ENCODE data around the gene ARL4D.

The ARL4D gene, protein sequence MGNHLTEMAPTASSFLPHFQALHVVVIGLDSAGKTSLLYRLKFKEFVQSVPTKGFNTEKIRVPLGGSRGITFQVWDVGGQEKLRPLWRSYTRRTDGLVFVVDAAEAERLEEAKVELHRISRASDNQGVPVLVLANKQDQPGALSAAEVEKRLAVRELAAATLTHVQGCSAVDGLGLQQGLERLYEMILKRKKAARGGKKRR

DNA sequence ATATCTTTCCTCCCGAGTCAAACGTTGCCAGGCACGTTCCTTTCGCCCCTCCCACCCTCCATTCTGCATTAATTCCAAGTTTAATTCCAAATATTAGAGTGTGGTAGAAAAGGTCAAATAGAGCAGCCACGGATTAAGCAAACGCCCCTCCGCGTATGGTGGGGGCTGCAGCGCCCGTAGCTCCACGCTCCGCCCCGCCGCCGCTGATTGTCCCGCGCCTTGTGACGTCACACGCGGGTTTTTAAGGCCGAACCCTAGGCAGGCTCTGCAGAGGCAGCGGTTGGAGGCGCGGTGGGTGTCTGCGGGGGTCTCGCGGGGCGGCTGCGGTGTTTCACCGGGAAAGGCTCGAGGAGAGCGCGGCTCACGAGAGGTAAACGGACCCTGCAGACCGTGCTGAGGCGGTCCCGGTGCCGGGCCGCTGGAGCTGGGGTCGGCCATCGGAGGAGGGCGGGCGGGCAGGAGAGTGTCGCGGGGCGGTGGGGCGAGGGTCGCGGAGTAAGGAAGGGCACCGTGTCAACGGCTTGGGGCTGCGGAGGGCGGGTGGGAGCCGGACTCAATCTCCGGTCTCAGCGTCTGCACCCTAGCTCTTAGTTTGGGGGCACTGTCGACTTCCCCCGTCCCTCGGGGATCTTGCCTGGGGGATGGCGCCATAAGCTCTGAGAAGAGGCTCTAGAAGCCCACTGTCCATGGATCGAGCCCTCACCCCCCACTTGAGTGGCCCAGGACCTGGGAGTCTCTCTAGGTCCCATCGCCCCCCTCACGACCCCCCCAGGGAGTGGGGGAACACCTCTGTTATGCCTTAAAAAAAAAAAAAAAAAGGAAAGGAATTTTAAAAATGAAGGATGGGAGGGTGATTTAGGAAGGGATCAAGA is at the start of gene ARL4D:
Gene ARL4D, plus strand, starts transcription at position 270 of the 872 bp plus-strand sequence. CDS start 740 bp downstream, outside the sequence.
- no peaks in the 10 kb centered on the region for H3K36me3 ChIP-seq (ENCODE audit: control insufficient read depth, insufficient read depth, low read length)
- no peaks in the 10 kb centered on the region for H3K27me3 ChIP-seq (ENCODE audit: control insufficient read depth, insufficient read depth, low read length)
- no peak within 1 kb of the TSS for H3K27ac ChIP-seq (ENCODE audit: low read length)
- no peaks in the 10 kb centered on the region for H3K4me1 ChIP-seq (ENCODE audit: control insufficient read depth, insufficient read depth, low read length)
- WGBS (ENCODE audit: insufficient coverage, insufficient read length), result no CpG with 5 or more reads among the region's 64 CpGs
- H3K9me3 ChIP-seq (ENCODE audit: control insufficient read depth, insufficient read depth, low read length), result no peaks in the 10 kb centered on the region
- DNase-seq (ENCODE audit: low read depth, low spot score), result peak; percentile 52
- peak within 1 kb of the TSS; percentile 57; the same call in 1 of the 2 replicates for H3K4me3 ChIP-seq (ENCODE audit: low read length)

DNA sequence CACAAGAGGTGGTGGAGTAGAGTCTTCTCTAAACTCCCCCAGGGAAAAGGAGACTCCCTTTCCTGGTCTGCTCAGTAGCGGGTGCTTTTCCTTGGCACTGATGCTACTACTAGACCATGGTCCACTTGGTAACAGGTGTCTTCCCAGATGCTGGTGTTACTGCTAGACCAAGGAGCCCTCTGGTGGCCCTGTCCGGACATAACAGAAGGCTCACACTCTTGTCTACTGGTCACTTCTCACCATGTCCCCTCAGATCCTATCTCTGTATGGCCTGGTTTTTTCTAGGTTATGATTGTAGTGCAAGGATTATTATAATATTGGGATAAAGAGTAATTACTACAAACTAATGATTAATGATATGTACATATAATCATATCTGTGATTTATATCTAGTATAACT is 49.7 kb upstream of the ARL4D start:
- Histone ChIP-seq H3K4me1 (ENCODE audit: control insufficient read depth, insufficient read depth, low read length) (no peaks in the 10 kb centered on the region; the same call in 1 of the 2 replicates), H3K36me3 (ENCODE audit: control insufficient read depth, insufficient read depth, low read length) (no peaks in the 10 kb centered on the region), H3K9me3 (ENCODE audit: control insufficient read depth, insufficient read depth, low read length) (peaks cover 3% of the 10 kb centered on the region; the same call in 1 of the 2 replicates), H3K27ac (ENCODE audit: low read length) (no peak overlapping the region), H3K4me3 (ENCODE audit: low read length) (no peak overlapping the region), H3K27me3 (ENCODE audit: control insufficient read depth, insufficient read depth, low read length) (no peaks in the 10 kb centered on the region)
- no peak for DNase-seq (ENCODE audit: low read depth, low spot score)
- no CpG with 5 or more reads among the region's 2 CpGs for WGBS (ENCODE audit: insufficient coverage, insufficient read length)

DNA sequence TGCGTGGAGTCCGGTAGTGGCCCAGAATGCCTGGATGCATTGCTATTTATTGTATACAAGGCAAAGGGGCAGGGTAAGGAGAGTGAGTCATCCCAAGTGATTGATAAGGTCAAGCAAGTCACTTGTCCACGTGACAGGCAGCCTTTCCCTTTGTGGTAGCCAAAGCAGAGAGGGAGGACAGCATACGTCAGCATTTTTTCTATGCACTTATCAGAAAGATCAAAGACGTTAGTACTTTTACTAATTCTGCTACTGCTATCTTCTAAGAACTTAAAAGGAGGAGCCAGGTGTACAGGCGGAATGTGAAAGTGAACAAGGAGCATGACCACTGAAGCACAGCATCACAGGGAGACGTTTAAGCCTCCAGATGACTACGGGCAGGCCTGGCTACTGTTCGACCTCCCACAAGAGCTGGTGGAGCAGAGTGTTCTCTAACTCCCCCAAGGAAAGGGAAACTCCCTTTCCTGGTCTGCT is 47.9 kb upstream of the ARL4D start:
- no peaks in the 10 kb centered on the region for H3K27me3 ChIP-seq (ENCODE audit: control insufficient read depth, insufficient read depth, low read length)
- no peaks in the 10 kb centered on the region for H3K36me3 ChIP-seq (ENCODE audit: control insufficient read depth, insufficient read depth, low read length)
- H3K4me3 ChIP-seq (ENCODE audit: low read length), result no peak overlapping the region
- H3K4me1 ChIP-seq (ENCODE audit: control insufficient read depth, insufficient read depth, low read length), result no peaks in the 10 kb centered on the region
- DNase-seq (ENCODE audit: low read depth, low spot score), result no peak
- H3K27ac ChIP-seq (ENCODE audit: low read length), result no peak overlapping the region
- no CpG with 5 or more reads among the region's 9 CpGs for WGBS (ENCODE audit: insufficient coverage, insufficient read length)
- H3K9me3 ChIP-seq (ENCODE audit: control insufficient read depth, insufficient read depth, low read length), result peaks cover 3% of the 10 kb centered on the region; the same call in 1 of the 2 replicates

DNA sequence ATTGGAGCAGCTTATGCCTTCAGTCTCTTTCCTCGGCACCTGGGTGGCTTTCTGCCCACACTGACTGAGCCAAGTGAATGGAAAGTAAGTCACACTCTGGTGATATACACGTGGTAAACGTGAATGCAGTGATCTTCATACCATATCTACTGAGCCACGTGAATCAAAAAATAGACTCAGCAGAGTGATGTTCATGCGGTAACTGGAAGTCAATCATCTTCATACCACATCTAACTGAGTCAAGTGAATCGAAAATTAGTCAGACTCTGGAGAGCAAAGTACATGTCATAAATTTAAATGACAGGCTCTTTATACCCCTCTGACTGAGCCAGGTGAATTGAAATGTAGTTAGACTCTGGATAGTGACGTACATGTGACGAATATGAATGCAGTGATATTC is 47.1 kb upstream of the ARL4D start:
- no peak for DNase-seq (ENCODE audit: low read depth, low spot score)
- Histone ChIP-seq H3K4me1 (ENCODE audit: control insufficient read depth, insufficient read depth, low read length) (no peaks in the 10 kb centered on the region), H3K9me3 (ENCODE audit: control insufficient read depth, insufficient read depth, low read length) (peaks cover 3% of the 10 kb centered on the region; the same call in 1 of the 2 replicates), H3K27ac (ENCODE audit: low read length) (no peak overlapping the region), H3K4me3 (ENCODE audit: low read length) (no peak overlapping the region), H3K36me3 (ENCODE audit: control insufficient read depth, insufficient read depth, low read length) (no peaks in the 10 kb centered on the region), H3K27me3 (ENCODE audit: control insufficient read depth, insufficient read depth, low read length) (no peaks in the 10 kb centered on the region)
- no CpG with 5 or more reads among the region's 8 CpGs for WGBS (ENCODE audit: insufficient coverage, insufficient read length)

DNA sequence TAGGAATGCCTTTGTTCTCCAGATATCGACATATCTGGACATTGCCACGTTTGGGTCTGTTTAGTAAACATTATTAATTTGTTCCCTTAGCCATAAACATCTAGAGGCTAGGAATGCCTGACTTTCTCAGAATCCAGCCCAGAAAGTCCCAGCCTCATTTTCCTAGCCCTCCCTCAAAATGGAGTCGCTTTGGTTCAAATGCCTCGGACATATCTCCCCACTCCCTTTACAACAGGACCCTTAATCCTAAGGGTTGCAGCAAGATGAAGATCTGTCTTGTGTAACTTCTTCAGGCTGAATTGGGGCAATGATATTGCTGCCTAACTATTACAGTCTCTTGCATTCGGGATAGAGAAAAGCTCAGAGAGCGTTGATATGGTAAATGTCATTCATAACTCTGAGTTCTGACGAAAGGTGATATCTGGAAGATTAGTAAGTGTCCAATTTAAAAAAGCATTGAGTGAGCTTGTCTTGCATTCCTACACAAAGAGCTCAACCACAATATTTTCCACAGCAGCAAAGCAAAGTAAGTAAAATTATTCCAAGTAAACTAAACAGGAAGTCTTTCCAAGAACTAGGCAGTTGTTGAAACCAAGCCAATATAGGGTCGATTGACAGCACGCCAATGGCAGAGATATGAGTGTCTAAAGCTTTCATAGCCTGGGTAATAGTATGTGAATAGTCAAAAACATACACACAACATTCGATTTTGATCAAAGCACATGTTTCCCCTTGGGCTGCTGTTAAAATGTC is 46.0 kb upstream of the ARL4D start:
- WGBS (ENCODE audit: insufficient coverage, insufficient read length), result no CpG with 5 or more reads among the region's 10 CpGs
- H3K4me3 ChIP-seq (ENCODE audit: low read length), result no peak overlapping the region
- no peaks in the 10 kb centered on the region for H3K27me3 ChIP-seq (ENCODE audit: control insufficient read depth, insufficient read depth, low read length)
- H3K9me3 ChIP-seq (ENCODE audit: control insufficient read depth, insufficient read depth, low read length), result peaks cover 3% of the 10 kb centered on the region; the same call in 1 of the 2 replicates
- no peak overlapping the region for H3K27ac ChIP-seq (ENCODE audit: low read length)
- H3K4me1 ChIP-seq (ENCODE audit: control insufficient read depth, insufficient read depth, low read length), result no peaks in the 10 kb centered on the region
- DNase-seq (ENCODE audit: low read depth, low spot score), result no peak
- no peaks in the 10 kb centered on the region for H3K36me3 ChIP-seq (ENCODE audit: control insufficient read depth, insufficient read depth, low read length)

DNA sequence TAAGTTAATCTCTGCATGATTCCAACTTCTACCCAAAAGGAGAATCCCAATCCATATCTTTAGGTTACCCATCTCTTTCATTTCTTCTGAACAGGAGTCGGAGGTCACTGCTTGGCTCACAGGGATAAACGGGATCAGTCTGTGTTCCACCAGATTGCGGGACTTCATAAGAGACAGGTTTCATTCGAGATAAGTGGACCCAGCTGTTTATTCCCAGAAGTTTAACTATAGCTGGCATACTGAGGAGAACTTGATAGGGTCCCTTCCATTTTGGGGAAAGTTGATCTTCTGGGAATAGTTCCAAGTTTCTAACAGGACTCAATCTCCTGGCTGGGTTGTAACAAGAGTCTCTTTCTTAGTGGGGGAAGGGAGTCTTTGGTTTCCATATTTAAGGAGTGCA is 45.4 kb upstream of the ARL4D start:
- H3K36me3 ChIP-seq (ENCODE audit: control insufficient read depth, insufficient read depth, low read length), result no peaks in the 10 kb centered on the region
- no peak overlapping the region for H3K4me3 ChIP-seq (ENCODE audit: low read length)
- H3K27me3 ChIP-seq (ENCODE audit: control insufficient read depth, insufficient read depth, low read length), result peaks cover 2% of the 10 kb centered on the region; the same call in 1 of the 2 replicates
- no peak for DNase-seq (ENCODE audit: low read depth, low spot score)
- H3K27ac ChIP-seq (ENCODE audit: low read length), result no peak overlapping the region
- H3K4me1 ChIP-seq (ENCODE audit: control insufficient read depth, insufficient read depth, low read length), result no peaks in the 10 kb centered on the region
- H3K9me3 ChIP-seq (ENCODE audit: control insufficient read depth, insufficient read depth, low read length), result peaks cover 3% of the 10 kb centered on the region; the same call in 1 of the 2 replicates
- WGBS (ENCODE audit: insufficient coverage, insufficient read length), result no CpG with 5 or more reads among the region's 4 CpGs

DNA sequence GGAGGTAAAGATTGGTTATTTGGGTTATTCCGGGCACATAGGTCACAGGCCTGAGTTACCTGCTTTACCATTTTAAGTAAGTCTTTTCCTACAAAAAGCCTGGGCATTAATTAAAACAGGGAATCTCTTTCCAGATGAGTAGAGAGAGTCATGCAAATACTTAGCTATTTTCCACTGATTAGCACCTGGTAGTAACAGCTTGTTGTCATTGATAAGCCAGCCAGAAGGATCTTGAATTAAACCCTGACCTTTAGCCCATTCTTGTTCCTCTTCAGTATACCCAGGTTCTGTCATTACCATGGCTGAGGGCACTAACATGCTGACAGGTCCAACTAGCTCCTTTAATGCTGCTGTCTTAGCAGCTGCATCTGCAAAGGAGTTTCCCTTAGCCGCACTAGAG is 44.4 kb upstream of the ARL4D start:
- no CpG with 5 or more reads among the region's 2 CpGs for WGBS (ENCODE audit: insufficient coverage, insufficient read length)
- DNase-seq (ENCODE audit: low read depth, low spot score), result no peak
- H3K9me3 ChIP-seq (ENCODE audit: control insufficient read depth, insufficient read depth, low read length), result no peaks in the 10 kb centered on the region; the same call in 1 of the 2 replicates

DNA sequence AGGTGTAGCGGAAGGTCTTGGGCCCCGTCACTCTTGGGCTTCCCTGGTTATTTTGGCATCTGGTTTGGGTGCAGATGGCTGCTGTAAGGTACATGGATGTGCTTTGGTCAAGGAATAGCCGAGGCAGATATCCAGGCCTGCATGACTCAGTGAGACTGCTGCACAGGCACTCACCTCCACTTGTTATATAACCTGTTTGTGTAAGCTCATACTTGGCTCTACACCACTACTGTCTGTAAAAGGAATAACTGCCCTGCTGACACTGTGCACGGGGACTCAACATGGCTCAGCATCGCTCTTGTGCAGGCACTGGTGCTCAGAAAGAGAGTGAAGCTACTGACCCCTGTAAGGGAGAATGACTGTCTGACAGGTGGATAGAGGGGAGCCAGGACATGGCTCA is 42.3 kb upstream of the ARL4D start:
- Histone ChIP-seq H3K27me3 (ENCODE audit: control insufficient read depth, insufficient read depth, low read length) (peaks cover 2% of the 10 kb centered on the region; the same call in 1 of the 2 replicates), H3K4me1 (ENCODE audit: control insufficient read depth, insufficient read depth, low read length) (no peaks in the 10 kb centered on the region), H3K4me3 (ENCODE audit: low read length) (no peak overlapping the region), H3K27ac (ENCODE audit: low read length) (no peak overlapping the region), H3K9me3 (ENCODE audit: control insufficient read depth, insufficient read depth, low read length) (no peaks in the 10 kb centered on the region), H3K36me3 (ENCODE audit: control insufficient read depth, insufficient read depth, low read length) (no peaks in the 10 kb centered on the region)
- no CpG with 5 or more reads among the region's 5 CpGs for WGBS (ENCODE audit: insufficient coverage, insufficient read length)
- no peak for DNase-seq (ENCODE audit: low read depth, low spot score)

More for the DNA sequence above, 44.4 kb upstream of the ARL4D start:
- no peaks in the 10 kb centered on the region for H3K4me1 ChIP-seq (ENCODE audit: control insufficient read depth, insufficient read depth, low read length)
- no peaks in the 10 kb centered on the region for H3K36me3 ChIP-seq (ENCODE audit: control insufficient read depth, insufficient read depth, low read length)
- peaks cover 2% of the 10 kb centered on the region; the same call in 1 of the 2 replicates for H3K27me3 ChIP-seq (ENCODE audit: control insufficient read depth, insufficient read depth, low read length)
- H3K27ac ChIP-seq (ENCODE audit: low read length), result no peak overlapping the region
- H3K4me3 ChIP-seq (ENCODE audit: low read length), result no peak overlapping the region

DNA sequence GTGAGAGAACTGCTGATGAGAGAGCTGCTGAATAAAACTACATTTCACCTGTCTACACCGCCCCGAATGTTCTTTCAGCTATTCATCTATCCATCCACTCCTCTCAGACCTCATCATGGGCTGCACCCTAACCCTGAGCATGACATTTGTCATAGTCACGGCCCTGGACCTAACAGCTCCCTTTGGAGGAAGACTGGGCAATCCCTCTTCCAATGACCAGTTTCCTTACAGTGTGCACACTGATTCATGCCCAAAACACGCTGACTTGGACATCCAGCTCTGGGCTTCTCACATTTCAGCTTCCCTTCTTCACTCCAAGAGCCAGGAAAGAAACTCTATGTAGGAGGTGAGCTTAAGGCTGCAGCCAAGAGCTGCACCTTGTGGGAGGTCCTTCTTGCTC is 41.8 kb upstream of the ARL4D start:
- no peak for DNase-seq (ENCODE audit: low read depth, low spot score)
- no peaks in the 10 kb centered on the region for H3K4me1 ChIP-seq (ENCODE audit: control insufficient read depth, insufficient read depth, low read length)

More for the DNA sequence above, 41.8 kb upstream of the ARL4D start:
- WGBS (ENCODE audit: insufficient coverage, insufficient read length), result no CpG with 5 or more reads among the region's 4 CpGs
- H3K36me3 ChIP-seq (ENCODE audit: control insufficient read depth, insufficient read depth, low read length), result no peaks in the 10 kb centered on the region
- H3K4me3 ChIP-seq (ENCODE audit: low read length), result no peak overlapping the region
- no peaks in the 10 kb centered on the region for H3K9me3 ChIP-seq (ENCODE audit: control insufficient read depth, insufficient read depth, low read length)
- H3K27me3 ChIP-seq (ENCODE audit: control insufficient read depth, insufficient read depth, low read length), result peaks cover 2% of the 10 kb centered on the region; the same call in 1 of the 2 replicates
- H3K27ac ChIP-seq (ENCODE audit: low read length), result no peak overlapping the region

Data from iPS DF 6.9 (cell line).